HCT116 (cell line): ENCODE measurements around the gene GIPR.

ENCODE experiments used
- TCF7L2 ChIP-seq: IDR thresholded peaks from 2 replicates; pipeline ENCODE4 v1.7.0; 2011; ENCODE audit warnings: borderline replicate concordance, inconsistent platforms; ENCODE audit not compliant: insufficient read depth, insufficient read length; ENCODE audit errors: extremely low read depth
- ZNF274 ChIP-seq: fragments of 200-500 bp; sonication (Bioruptor generic); IDR thresholded peaks from 2 replicates; pipeline ENCODE4 v1.6.1; 2014; ENCODE audit warnings: mild to moderate bottlenecking, low read depth, low read length, inconsistent platforms
- TF ChIP-seq, protein P1 (sequence below): IDR thresholded peaks from 2 replicates; pipeline ENCODE4 v1.6.1; 2012
- TF ChIP-seq, protein P2 (sequence below), 3 experiments: fragments of 200-600 bp in 1 of 3; sonication (generic) in 1 of 3; IDR thresholded peaks in 2 of 3; conservative IDR thresholded peaks in 1 of 3; 2 replicates each; pipeline ENCODE4 v1.5.1; 2012 to 2017; ENCODE audit warnings: low read depth in 2 of 3, low read length in 2 of 3, antibody characterized with exemption in 1 of 3, borderline replicate concordance in 1 of 3, control low read depth in 1 of 3, mild to moderate bottlenecking in 1 of 3, mixed read lengths in 1 of 3, mixed run types in 1 of 3, moderate library complexity in 1 of 3; ENCODE audit not compliant: insufficient read depth in 1 of 3

DNA sequence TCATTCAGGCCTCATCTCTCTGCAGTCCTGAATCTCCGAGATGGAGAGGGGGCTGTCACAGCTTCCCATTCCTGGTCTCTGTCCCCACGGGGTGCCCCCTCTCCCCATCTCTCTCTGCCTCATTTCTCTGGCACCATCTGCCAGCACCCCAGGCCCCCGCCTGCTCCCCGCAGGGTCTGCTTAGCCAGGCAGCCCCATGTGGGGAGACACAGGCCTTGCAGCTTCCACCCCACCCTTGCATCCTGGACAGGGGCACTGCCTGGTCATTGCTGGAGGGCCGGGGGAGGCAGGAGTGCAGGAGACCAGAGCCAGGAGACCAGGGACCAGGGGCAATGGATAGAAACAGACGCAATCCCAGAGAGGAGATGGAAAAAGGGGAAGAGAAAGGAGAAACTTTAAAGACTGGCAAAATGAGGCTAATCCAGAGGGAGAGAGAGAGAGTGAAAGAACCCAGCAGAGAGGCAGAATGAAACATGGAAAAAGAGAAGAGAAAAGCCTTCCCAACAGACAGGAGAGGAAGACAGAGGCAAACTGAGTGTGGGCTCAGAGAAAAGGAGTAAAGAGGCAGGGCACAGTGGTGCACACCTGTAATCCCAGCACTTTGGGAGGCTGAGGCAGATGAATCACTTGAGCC lies 8.8 kb upstream of the GIPR start:
- TF ChIP-seq, protein P1, sequence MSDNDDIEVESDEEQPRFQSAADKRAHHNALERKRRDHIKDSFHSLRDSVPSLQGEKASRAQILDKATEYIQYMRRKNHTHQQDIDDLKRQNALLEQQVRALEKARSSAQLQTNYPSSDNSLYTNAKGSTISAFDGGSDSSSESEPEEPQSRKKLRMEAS = no peak
- TF ChIP-seq ZNF274 = no peak
- TF ChIP-seq, protein P2, sequence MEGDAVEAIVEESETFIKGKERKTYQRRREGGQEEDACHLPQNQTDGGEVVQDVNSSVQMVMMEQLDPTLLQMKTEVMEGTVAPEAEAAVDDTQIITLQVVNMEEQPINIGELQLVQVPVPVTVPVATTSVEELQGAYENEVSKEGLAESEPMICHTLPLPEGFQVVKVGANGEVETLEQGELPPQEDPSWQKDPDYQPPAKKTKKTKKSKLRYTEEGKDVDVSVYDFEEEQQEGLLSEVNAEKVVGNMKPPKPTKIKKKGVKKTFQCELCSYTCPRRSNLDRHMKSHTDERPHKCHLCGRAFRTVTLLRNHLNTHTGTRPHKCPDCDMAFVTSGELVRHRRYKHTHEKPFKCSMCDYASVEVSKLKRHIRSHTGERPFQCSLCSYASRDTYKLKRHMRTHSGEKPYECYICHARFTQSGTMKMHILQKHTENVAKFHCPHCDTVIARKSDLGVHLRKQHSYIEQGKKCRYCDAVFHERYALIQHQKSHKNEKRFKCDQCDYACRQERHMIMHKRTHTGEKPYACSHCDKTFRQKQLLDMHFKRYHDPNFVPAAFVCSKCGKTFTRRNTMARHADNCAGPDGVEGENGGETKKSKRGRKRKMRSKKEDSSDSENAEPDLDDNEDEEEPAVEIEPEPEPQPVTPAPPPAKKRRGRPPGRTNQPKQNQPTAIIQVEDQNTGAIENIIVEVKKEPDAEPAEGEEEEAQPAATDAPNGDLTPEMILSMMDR (IDR thresholded peaks at IDR 0.05 in 2 of 3, conservative IDR thresholded peaks at IDR 0.05 in 1 of 3; ENCODE audit: borderline replicate concordance in 1 of 3, insufficient read depth in 1 of 3, low read depth in 2 of 3, low read length in 2 of 3) = no peak
- no peak for TF ChIP-seq TCF7L2
